GM18858 (cell line): ENCODE results near the gene SLC9A9.
A peak's percentile ranks its signal among the peaks of the same experiment; 100 is the strongest.
"Not testable (repeated sequence)": the region's sequence is repeated elsewhere in the genome, so short reads cannot be mapped to it uniquely, and the experiment has no call there.

Experiments
- ATAC-seq: cut with Tn5 transposase; IDR thresholded peaks from one replicate; pipeline ENCODE4 v1.9.1; 2021; ENCODE audit not compliant: unreplicated experiment

Gene SLC9A9

GRCh38 chr3:143478115-143478693 is 370.1 kb downstream of the SLC9A9 start:
- no peak for ATAC-seq

DNA sequence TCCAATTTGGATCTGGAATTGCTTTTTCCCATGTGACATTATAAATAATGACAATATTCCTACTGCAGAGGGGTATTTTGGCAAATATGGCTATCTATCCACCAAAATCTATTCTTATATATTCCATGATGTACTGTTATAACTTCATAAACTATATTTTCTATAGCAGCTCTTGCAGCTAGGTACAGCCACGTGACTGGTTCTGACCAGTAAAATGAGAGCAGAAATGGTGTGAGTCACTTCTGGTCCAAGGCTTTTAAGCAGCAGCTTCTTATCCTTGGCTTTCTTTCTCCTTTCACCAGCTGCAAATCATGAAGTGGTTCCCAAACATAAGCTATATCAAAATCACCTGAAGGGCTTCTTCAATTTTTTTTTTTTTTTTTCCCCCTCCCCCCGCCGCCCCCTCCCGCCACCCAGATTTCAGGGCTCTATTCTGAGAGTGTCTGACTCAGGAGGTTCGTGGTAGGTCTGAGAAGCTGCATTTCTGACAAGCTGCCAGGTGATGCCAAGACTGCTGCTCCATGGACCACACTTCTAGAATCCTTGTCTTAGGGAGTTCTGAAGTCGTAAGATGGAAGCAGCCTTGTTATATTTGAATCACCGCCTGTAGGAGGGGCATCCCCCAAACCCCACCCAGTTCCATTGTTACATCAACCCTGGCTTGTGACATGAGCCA is 371.2 kb downstream of the SLC9A9 start:
- ATAC-seq: no peak

DNA sequence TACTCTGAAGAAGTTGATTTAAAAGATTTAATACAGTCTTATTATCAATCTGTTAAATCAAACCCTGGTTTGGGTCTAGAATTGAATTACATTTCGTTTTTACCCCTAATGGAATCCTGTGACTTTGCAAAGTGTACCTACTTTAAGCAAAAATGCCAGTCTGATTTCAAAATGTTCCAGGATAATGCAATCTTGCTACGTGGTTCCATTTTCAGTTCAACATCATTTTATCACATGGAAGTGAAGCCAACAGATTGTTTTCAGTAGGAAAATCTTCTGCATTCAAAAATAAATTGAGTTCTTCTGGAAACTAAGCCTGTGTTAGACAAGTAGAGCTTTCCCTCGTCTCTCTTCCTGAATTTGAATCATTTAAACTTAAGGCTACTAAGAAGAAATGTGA is 372.3 kb downstream of the SLC9A9 start:
- no peak for ATAC-seq

GRCh38 chr3:143472731-143473523 is 375.3 kb downstream of the SLC9A9 start:
- ATAC-seq: no peak

GRCh38 chr3:143471705-143472104 is 376.6 kb downstream of the SLC9A9 start:
- ATAC-seq: no peak

GRCh38 chr3:143469159-143469558 is 379.1 kb downstream of the SLC9A9 start:
- no peak for ATAC-seq

DNA sequence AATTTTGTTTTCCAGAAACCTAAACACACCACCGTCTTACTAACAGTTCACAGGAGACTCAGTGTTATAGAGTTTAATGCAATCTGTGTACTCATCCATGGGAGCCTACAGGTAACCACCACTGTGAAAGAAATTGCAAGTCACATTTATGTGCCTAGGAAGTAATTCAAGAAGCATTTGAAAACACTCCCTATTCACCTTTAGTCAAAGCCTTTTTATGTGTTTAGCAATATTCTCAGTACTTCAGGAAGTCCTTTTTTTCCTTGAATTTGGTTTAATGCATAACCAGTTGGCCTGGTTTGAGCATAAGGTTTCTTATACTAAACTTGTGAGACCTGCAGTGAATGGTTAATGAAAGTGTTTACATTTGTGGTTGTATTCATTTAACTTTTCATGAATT is 382.6 kb downstream of the SLC9A9 start:
- no peak for ATAC-seq

GRCh38 chr3:143464850-143465249 is 383.4 kb downstream of the SLC9A9 start:
- peak; percentile 51 for ATAC-seq

DNA sequence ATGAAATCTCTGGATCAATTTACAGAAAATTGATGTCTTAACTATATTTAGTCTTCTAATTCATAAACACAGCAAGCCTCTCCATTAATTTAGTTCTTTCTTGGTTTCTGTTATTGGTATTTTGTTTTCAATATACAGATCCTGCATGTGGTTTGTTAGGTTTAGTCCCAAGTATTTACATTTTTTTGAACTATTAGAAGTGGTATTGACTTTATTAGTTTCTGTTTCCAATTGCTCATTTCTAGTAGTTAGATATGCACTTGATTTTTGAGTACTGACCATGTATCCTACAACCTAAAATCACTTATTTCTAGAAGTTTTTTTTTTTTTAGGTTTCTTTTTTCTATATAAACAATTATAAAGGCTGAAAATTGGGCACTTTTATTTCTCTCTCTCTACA is 392.8 kb downstream of the SLC9A9 start:
- no peak for ATAC-seq

DNA sequence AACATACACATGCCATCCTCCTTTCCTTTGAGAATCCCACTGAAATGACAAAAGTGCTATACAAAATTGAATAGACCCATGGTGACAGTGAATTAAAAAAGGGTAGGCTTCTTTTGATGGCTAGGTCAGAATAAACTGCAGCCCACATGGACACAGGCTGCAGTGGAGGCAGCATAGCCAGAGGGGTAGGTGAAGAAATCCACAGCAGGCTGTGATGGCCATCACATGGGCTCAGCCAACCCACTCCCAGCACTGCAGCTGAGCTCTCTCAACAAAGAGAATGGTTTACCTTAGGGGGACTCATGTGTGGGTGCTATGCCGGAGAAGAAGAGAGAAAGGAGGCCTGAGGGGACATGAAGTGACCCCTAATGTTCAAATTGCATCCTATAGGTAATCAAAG is 397.6 kb downstream of the SLC9A9 start:
- no peak for ATAC-seq

- ATAC-seq: no peak
These were observed 400.8 kb downstream of the SLC9A9 start for GRCh38 chr3:143447491-143447890.

- ATAC-seq: peak; percentile 91
These were observed 403.1 kb downstream of the SLC9A9 start for GRCh38 chr3:143445118-143445517.

DNA sequence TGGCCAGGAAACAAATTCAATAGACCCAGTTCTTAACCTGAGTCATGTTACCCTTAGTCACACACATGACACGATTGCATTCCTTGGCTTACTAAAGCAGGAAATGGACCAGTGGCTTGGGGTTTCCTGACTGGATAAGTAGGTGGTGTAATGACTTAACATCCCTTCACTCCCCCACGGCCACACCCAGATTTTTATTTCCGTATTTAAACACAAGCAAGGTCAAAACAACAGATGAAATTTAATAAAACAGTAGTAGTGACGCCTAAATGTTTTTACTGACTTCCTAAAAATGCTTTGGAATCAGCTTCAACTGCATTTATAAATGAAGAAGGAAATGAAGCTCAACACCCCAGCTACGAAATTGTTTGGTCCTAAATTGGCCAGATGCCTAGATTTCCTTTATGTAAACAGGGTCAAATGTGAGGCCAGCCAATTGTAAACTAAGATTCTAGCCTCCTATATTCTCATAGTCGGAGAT is 404.4 kb downstream of the SLC9A9 start:
- no peak for ATAC-seq

- no peak for ATAC-seq
These were observed 405.3 kb downstream of the SLC9A9 start for GRCh38 chr3:143442814-143443447.

- ATAC-seq: no peak
These were observed 406.6 kb downstream of the SLC9A9 start for GRCh38 chr3:143441516-143442171.

GRCh38 chr3:143439817-143440216 is 408.5 kb downstream of the SLC9A9 start:
- no peak for ATAC-seq

DNA sequence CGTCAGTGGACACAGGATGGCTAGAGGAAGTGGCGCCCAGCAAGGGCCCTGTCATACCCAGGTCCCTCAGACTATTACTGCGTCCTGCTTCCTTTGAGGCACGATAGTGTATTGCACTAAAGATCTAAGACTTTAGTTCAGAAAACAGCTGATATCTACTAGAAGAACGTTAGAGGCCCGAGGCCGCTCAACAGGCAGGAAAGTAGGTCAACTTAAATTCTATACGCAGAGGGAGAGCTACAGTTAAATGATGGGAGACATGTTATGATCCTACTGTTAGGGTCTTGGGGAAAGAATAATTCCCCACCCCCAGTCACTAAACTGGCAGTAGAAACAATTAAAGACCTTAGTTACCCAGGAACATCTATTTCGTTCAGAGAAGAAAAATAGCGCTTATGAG is 410.9 kb downstream of the SLC9A9 start:
- no peak for ATAC-seq

- no peak for ATAC-seq
These were observed 411.9 kb downstream of the SLC9A9 start for GRCh38 chr3:143436231-143436930.

DNA sequence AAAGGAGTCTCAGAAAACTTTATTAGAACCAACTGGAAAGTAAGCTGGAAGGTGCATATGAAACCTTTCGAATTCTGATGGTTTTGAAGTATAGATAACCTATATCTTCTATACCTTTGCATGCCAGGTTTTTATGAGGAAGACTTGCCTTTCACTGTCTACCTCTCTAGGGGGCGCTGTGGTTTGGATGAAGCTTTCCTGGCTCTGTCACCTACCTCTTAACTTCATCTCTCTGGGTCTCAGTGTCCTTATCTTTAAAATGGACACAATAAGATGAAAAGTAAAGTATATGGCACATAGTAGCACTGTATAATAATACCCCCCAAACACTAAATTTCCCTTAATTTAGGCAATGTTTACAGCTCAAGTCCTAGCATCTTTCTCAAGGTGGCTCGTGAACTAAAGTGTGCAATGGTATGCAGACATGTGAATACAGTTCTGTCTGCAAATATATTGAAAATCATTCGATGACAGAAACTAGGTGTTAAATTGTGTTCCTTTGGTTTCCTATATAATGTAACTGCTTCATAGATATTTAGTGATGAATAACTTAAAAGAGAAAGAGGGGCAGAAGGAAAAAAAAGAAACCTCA is 414.4 kb downstream of the SLC9A9 start:
- ATAC-seq: no peak

DNA sequence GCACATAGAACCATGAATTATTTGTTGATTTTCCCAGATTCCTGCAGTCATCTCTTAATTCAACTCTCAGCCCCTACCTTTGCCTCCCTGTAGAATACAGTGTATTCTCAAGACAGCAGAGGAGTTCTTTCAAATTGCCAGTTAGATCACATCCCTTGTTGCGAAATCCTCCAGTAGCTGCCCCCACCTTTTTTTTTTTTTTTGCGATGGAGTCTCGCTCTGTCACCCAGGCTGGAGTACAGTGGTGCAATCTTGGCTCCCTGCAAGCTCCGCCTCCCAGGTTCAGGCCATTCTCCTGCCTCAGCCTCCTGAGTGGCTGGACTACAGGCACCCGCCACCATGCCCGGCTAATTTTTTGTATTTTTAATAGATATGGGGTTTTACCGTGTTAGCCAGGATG is 417.0 kb downstream of the SLC9A9 start:
- ATAC-seq: not testable (repeated sequence)
